GM23248 (cell line): ENCODE measurements around the gene OR14K1.
"Not testable (repeated sequence)": the region's sequence is repeated elsewhere in the genome, so short reads cannot be mapped to it uniquely, and the experiment has no call there.

Experiments used
- EZH2 ChIP-seq: fragments of 200-600 bp; sonication (generic); IDR thresholded peaks from 2 replicates; pipeline ENCODE4 v1.6.1; 2018; ENCODE audit warnings: antibody characterized with exemption, mild to moderate bottlenecking; ENCODE audit not compliant: insufficient read depth, poor library complexity, severe bottlenecking
- EZH2phosphoT487 ChIP-seq: fragments of 200-600 bp; sonication (generic); IDR thresholded peaks from 2 replicates; pipeline ENCODE4 v1.6.1; 2018; ENCODE audit warnings: antibody characterized with exemption, moderate library complexity, mild to moderate bottlenecking, low read depth; ENCODE audit not compliant: insufficient read depth

DNA sequence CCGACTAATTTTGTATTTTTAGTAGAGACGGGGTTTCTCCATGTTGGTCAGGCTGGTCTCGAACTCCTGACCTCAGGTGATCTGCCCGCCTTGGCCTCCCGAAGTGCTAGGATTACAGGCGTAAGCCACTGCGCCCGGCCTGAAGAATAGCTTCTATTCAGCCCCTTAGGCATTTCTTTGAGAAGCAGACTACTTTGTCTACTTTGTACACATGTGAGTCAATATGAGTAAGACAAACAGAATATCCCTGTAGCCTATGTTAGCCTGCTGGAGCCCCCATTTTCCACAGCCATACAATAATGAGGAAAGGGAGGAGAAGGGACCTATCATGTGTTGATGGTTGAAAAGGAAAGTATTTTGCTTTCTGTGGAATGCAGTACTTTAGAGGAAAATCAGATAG lies 27.7 kb upstream of the OR14K1 start:
- not testable (repeated sequence) for TF ChIP-seq EZH2, EZH2phosphoT487
